HG03159 (cell line): ENCODE data around the gene NRG3.

Source experiments
- ATAC-seq: cut with Tn5 transposase; IDR thresholded peaks from one replicate; pipeline ENCODE4 v1.9.1; 2021; ENCODE audit warnings: mild to moderate bottlenecking, moderate library complexity; ENCODE audit not compliant: unreplicated experiment

NRG3 gene

GRCh38 chr10:82880776-82881290 lies 1005.8 kb downstream of the NRG3 start:
- no peak for ATAC-seq

GRCh38 chr10:82882722-82883121 lies 1007.7 kb downstream of the NRG3 start:
- no peak for ATAC-seq

GRCh38 chr10:82883603-82884002 lies 1008.6 kb downstream of the NRG3 start:
- ATAC-seq: no peak

DNA sequence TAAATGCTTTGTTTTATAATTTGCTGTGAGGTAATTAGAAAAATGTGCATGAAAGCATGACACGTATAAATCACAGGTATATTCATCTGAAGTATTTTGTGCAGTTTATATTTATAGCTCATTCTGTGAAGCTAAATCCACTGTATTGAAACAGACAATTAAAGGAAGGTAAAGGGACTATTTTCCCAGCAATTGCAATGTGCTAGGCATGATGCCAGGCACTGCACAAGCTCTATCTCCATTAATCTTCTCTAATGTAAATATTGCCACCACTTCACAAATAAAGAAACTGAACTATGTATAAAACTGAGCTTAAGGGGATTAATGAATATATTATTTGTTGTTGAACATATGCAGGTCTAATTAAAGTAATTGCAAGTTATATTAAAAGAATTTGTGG lies 1012.5 kb downstream of the NRG3 start:
- ATAC-seq: no peak

GRCh38 chr10:82888809-82889455 lies 1013.9 kb downstream of the NRG3 start:
- ATAC-seq: no peak

DNA sequence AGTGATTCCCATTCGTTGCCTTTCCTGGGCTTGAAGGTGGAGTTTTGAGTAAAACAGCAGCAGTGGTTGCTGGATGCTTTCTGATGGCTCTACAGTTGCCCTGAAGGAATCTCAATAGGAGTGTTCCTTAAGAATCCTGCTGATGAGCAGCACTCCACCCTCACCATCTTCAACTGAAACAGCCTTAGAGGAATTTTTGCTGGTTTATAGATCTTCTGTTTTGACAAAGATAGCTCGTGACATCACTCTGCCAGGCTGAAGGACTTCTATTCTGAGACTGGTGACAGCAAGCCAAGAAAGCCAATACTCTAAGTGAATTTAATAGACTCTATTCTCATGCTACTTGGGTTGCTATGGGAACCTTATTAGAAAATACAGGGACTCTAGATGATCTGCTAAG lies 1014.7 kb downstream of the NRG3 start:
- ATAC-seq: no peak

GRCh38 chr10:82890573-82890972 lies 1015.6 kb downstream of the NRG3 start:
- ATAC-seq: no peak

DNA sequence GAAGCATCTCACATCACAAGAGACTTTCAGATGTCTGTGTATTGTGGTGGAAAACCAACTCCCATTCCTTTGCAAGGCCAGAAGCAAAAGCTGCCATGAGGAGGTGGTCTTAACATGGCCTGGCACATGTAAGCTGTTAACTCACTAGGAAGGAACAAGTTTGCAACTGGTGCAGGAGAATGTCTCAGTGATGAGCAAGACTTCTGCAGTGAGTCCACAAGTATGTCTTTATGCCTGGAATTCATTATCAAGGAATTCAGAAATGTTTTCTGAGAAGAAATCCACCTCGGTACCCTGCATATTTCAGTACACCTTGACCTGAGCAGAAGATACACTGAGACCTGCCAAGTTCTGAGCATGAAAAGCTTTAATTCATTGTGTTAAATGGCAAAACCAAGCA lies 1033.1 kb downstream of the NRG3 start:
- ATAC-seq: no peak

- no peak for ATAC-seq
Measured at GRCh38 chr10:82908751-82909150, 1033.8 kb downstream of the NRG3 start.

DNA sequence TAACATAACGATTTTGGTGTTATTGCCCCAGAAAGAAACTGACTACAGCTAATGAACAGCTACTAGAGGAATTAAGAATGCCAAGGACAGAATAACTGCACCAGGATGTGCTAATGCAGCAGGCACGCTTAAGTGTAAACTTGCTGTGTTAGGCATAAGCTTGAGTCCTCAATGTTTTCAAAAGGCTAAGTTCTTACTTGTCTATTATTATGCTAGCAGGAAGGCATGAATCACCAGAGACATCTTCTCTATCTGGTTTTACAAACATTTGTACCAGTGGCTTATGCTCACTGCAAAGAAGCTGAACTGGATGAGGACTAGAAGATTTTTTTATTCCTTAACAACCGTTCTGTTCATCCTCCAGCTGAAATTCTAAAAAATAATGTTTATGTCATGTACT lies 1035.3 kb downstream of the NRG3 start:
- ATAC-seq: no peak

- no peak for ATAC-seq
Measured at GRCh38 chr10:82914655-82915136, 1039.7 kb downstream of the NRG3 start.

- no peak for ATAC-seq
Measured at GRCh38 chr10:82916941-82917340, 1041.9 kb downstream of the NRG3 start.

- ATAC-seq: no peak
Measured at GRCh38 chr10:82918022-82918421, 1043.0 kb downstream of the NRG3 start.

- ATAC-seq: peak; percentile 61
Measured at GRCh38 chr10:82922046-82922445, 1047.1 kb downstream of the NRG3 start.

- no peak for ATAC-seq
Measured at GRCh38 chr10:82922755-82923154, 1047.8 kb downstream of the NRG3 start.

- ATAC-seq: no peak
Measured at GRCh38 chr10:82924711-82925110, 1049.7 kb downstream of the NRG3 start.

DNA sequence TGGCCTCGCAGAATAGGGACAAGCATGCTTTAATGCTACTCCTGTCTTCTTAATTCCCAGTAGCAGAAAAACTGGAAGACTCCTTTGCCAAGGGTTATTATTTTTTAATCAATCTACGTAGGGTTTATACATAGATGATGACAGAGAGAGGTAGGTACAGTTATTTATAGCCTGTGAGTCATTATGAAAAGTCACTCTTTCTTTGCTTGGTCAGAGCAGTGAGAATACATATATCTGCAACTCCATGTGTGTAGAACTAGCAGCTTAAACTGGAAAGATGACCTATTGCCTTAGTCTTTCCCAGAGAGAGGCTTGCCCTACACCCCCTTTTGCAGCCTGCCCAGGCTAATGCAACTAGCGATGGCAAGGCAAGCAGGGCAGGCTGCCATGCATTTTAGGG lies 1050.6 kb downstream of the NRG3 start:
- peak; percentile 56 for ATAC-seq

- no peak for ATAC-seq
Measured at GRCh38 chr10:82932451-82932850, 1057.5 kb downstream of the NRG3 start.

GRCh38 chr10:82934429-82934828 lies 1059.4 kb downstream of the NRG3 start:
- ATAC-seq: no peak

GRCh38 chr10:82934947-82935346 lies 1060.0 kb downstream of the NRG3 start:
- no peak for ATAC-seq

- no peak for ATAC-seq
Measured at GRCh38 chr10:82938331-82938730, 1063.3 kb downstream of the NRG3 start.

- ATAC-seq: no peak
Measured at GRCh38 chr10:82942286-82943099, 1067.5 kb downstream of the NRG3 start.
